Measurements from ENCODE around the gene ICAM3. TPM values are rescaled to one million over a fixed set of nuclear protein-coding genes. Genes with fewer than 3 reads are reported as not detected.

ICAM3 gene
- total RNA-seq, 1 experiment from 2014 or later = 28.3 TPM

GRCh38 chr19:10306327-10306726, 33.1 kb downstream of the ICAM3 start:
- Histone ChIP-seq H2BK20ac (ENCODE audit: low read depth, low read length, poor library complexity, severe bottlenecking) (no peak overlapping the region), H3K23me2 (ENCODE audit: insufficient read length, low read depth, low read length, poor library complexity, severe bottlenecking) (no peaks in the 10 kb centered on the region), H3K18ac (ENCODE audit: insufficient read length, low read depth, low read length) (no peak overlapping the region), H3K14ac (ENCODE audit: insufficient read depth, low read length) (no peak overlapping the region), H3K4me2 (ENCODE audit: insufficient read depth, insufficient read length, low read length) (no peak overlapping the region), H3K27ac (ENCODE audit: insufficient read length, low read depth, low read length) (no peak overlapping the region), H3K56ac (ENCODE audit: insufficient read length, low read depth, low read length) (no peak overlapping the region), H3K79me2 (ENCODE audit: insufficient read depth, low read length) (no peaks in the 10 kb centered on the region), H3K23ac (ENCODE audit: insufficient read length, low read depth, low read length) (no peak overlapping the region), H3K4ac (ENCODE audit: low read depth, low read length) (no peak overlapping the region), H2BK120ac (ENCODE audit: low read depth, low read length, poor library complexity, severe bottlenecking) (no peak overlapping the region), H2BK15ac (ENCODE audit: low read depth, low read length) (no peak overlapping the region), H3K9ac (ENCODE audit: extremely low read depth, insufficient read length, low read length) (no peak overlapping the region), H3K9me3 (ENCODE audit: control insufficient read depth, low read depth, low read length) (no peaks in the 10 kb centered on the region), H2BK12ac (ENCODE audit: insufficient read length, low read depth, low read length) (no peak overlapping the region), H2BK5ac (ENCODE audit: insufficient read length, low read length) (no peak overlapping the region), H2AFZ (ENCODE audit: low read length) (no peak overlapping the region), H3K4me1 (ENCODE audit: insufficient read depth, low read length) (no peaks in the 10 kb centered on the region), H3K79me1 (ENCODE audit: insufficient read depth, low read depth, low read length, poor library complexity, severe bottlenecking) (no peaks in the 10 kb centered on the region), H3K27me3 (ENCODE audit: insufficient read depth, low read length) (no peaks in the 10 kb centered on the region), H4K5ac (ENCODE audit: insufficient read length, low read depth, low read length) (no peak overlapping the region), H4K91ac (ENCODE audit: insufficient read length, low read depth, low read length) (no peak overlapping the region), H3T11ph (ENCODE audit: low read length) (no peak overlapping the region), H4K20me1 (ENCODE audit: control insufficient read depth, insufficient read depth, insufficient read length) (no peaks in the 10 kb centered on the region), H2AK5ac (ENCODE audit: insufficient read length, low read length) (no peak overlapping the region), H4K8ac (replicated peaks; ENCODE audit: insufficient read length, low read depth, low read length) (no peak overlapping the region)
- Mint-ChIP-seq H3K27ac (no peak overlapping the region), H3K27me3 (ENCODE audit: low read depth) (peaks cover 7% of the 10 kb centered on the region), H3K9me3 (no peaks in the 10 kb centered on the region), H3K4me3 (no peak overlapping the region), H3K36me3 (ENCODE audit: insufficient read depth in 1 of 3, low read depth in 3 of 3) (peaks cover 5 to 17% (median 6%) of the 10 kb centered on the region in 3 experiments; a peak in 4 of 7 replicates), H3K4me1 (0 out of 4 replicates have a peak, but pooled peaks cover 0 to 4% of the 10 kb centered on the region in 2 experiments)
- no CpG with 5 or more reads among the region's 5 CpGs for WGBS (ENCODE audit: extremely low coverage, insufficient read length, low lambda C conversion rate)
- TF ChIP-seq CTCF (conservative IDR thresholded peaks at IDR 0.05) = no peak
- no peak for DNase-seq

Data from H9 (cell line).